ENCODE measurements around the gene RASA4.
"Not testable (repeated sequence)": the region's sequence is repeated elsewhere in the genome, so short reads cannot be mapped to it uniquely, and the experiment has no call there.

DNA sequence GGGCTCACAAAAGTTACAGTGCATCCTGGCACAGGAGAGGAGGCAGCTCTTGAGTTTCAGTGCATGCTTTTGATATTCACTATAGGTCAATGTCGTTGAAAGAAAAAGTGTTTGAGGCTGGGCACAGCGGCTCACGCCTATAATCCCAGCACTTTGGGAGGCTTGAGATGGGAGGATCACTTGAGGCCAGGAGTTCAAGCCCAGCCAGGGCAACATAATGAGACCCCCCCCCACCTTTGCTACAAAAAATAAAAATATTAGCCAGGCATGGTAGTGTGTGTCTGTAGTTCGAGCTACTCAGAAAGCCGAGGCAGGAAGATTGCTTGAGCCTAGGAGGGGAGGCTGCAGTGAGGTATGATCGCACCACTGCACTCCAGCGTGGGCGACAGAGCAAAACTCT is 1.6 kb upstream of the RASA4 start:
- not testable (repeated sequence) for TF ChIP-seq SUZ12 (IDR thresholded peaks at IDR 0.05; ENCODE audit: extremely low read depth, insufficient read depth, insufficient read length); ZNF274 (IDR thresholded peaks at IDR 0.05; ENCODE audit: low read depth, low read length)
